Measurements from ENCODE around the gene NPDC1.
"Not testable (repeated sequence)": the region's sequence is repeated elsewhere in the genome, so short reads cannot be mapped to it uniquely, and the experiment has no call there.

The NPDC1 gene

DNA sequence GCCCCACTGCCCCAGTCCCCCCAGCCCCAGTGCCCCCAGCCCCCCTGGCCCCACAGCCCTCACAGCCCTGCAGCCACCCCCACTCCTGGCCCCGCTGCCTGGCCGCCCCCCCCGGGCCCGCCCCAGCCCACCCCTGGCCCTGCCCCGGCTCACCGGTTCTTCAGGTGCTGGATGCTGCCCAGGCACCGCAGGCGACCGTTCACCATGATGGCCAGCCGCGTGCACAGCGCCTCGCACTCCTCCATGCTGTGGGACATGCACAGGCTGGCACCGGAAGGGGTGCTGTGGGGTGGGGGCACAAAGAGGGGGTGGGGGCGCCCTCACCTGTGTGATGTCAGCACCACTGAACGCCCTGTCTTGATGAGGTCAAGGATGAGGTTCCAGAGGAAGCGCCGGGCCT is 36.8 kb downstream of the NPDC1 start:
- DNase-seq: no peak

DNA sequence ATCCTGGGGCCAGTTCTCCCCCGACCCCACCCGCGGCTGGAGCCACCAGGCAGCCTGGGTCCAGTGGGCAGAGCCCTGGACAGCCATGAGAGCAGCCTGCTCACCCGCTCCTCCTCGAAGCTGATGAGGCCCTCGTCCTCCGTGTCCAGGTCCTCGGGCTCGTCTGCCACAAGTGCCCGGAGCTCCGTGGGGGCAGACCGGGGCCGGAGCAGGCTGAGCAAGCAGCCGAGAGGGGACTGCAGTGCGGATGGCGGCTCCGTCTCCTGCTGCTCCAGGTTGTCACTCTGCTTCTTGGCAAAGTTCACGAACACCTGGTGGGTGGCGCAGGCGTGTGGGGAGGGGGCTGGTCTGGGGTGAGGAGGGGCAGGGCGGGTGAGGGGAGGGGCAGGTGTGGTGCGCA is 37.7 kb downstream of the NPDC1 start:
- no peak for DNase-seq

DNA sequence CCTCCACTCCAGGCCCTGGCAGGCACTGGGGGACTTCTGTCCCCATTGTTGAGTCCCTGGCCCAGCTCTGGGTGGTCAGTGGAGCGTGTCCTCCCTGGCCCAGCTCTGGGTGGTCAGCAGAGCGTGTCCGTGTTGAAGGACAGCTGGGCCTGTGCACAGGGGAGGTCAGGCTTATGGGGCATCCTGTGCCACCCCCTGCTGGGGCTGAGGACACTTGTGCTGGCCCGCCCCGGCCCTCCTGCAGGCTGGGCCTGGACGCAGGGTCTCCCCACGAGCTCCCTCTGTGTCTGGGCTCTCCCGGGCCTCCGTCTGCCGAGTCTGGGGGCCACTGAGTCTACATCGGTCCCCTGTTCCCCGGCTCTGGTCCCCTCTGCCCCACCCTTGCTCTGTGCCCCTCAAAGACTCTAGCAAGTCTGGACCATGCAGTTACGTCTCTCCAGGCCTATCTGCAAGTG is 38.1 kb downstream of the NPDC1 start:
- no peak for DNase-seq

DNA sequence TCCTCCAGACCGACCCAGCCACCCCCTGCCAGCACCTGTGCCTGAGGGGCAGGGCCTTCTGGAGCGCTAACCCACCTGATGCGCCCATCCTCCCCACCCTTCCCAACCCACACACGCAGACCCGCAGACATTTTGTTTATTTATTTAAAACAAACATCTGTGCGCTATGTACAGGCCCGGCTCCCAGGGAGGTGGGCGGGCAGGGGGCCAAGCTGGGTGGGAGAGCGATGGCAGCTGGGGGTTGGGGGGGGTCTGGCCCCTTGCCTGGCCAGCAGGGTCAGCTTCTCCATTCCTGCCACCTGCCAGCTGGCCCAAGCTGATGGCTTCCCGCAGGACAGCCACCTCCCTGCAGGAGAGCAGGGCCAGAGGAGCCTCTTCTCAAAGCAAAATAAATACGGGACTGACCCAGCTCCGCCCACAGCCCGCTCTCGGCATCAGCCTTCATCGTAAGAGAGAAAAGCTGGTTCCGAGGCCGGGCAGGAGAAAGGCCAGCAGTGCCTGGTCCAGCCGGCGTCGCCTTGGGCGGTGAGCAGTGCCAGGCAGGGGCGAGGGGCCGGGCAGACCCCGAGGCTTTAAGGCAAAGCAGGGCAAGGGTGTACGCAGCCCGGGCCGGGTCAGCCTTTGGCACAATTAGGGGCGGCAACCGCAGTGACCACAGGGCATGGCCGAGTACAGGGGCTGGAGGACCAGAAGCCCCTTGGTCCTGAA is 38.7 kb downstream of the NPDC1 start:
- DNase-seq: no peak

DNA sequence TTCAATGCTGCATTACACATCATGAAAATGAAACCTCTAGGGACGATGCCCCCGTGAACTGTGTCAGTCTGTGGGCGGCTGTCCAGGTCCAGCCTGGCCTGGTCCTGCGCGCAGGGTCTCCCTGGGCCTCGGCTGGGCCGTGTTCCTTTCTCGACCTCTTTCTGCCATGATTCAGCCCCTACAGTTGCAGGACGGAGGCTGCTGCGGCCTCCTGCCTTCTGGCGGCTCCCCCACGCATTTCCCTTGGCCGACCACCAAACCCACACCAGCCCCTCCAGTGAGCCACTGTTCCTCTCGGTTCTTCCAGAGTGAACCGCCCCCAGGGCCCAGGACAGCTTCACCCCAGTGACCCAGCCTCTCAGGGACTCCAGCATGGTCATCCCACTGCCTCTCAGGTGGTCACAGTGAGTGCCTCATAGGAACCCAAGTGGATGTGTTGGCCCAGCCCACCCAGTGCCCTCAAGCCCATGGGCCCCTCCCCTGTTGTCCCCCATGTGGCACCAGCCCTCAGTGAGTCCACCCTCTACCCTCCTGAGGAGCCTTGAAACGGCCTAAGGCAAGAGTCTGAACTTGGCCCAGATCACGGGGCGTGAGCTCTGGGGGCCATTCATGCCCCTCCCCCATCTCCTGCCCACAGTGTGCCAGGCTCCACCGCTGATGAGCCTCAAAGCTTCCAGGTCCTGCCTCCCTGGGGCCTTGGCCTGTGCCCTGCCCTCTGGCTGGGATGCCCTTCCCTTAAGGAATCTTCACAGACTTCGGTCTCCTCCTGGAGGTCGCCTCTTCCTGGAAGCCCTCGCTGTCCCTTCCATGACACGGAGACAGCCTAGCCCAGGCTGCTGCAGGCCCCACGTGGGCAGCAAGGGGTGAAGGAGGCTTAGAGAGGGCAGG is 39.6 kb downstream of the NPDC1 start:
- no peak for DNase-seq

DNA sequence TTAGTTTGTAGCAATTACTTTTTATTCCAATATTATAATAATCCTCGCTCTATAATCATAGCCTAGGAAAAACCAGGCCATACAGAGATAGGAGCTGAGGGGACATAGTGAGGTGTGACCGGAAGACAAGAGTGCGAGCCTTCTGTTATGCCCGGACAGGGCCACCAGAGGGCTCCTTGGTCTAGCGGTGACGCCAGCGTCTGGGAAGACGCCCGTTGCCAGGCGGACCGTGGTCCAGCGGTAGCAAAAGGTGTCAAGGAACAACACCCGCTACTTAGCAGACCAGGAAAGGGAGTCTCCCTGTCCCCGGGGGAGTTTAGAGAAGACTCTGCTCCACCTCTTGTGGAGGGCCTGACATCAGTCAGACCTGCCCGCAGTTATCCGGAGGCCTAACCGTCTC is 41.7 kb downstream of the NPDC1 start:
- DNase-seq: not testable (repeated sequence)

DNA sequence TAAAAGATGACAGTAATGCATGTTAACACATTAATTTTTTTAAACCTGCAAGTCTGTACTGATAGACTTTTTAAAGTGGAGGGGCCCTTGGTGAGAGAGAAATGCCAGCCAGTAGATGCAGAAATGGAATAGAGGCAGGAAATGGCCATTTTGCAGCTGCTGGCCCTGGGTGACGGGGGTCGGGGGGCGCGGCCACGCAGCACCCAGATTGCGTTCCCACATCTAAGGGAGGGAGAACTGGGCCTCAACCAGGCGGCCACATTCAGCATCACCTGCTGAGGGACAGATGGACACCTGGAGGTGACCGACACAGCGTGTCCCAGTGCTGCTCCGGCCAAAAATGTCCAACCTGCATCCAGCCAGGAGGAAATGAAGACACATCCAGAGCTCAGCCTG is 43.3 kb downstream of the NPDC1 start:
- DNase-seq: no peak

DNA sequence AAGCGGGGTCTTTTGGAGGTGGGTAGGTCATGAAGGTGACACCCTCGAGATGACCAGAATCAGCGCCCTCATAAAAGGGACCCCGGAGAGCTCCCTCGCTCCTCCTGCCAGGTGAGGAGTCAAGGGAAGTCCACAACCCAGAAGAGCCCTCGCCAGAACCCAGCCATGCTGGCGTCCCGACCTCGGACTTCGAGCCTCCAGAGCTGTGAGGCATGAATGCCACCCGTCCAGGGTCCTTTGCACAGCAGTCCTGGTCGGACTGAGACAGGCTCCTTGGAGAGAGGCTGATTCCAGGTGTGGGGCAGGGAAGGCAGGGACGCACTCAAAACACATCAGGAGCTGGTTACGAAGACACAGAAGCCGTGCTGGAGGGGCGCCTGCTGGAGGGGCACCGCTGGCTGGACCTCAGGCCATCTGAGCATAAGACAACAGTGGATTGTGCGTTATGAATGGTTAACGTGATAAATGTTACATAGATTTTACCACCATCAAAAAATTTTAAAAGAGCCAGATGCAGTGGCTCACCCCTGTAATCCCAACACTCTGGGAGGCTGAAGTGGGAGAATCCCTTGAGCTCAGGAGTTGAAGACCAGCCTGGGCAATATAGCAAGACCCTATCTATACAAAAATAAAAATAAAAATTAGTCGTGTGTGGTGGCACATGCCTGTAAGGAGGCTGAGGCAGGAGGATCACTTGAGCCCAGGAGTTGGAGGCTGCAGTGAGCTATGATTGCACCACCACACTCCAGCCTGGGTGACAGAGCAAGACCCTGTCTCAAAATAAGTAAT is 43.9 kb downstream of the NPDC1 start:
- DNase-seq: no peak

DNA sequence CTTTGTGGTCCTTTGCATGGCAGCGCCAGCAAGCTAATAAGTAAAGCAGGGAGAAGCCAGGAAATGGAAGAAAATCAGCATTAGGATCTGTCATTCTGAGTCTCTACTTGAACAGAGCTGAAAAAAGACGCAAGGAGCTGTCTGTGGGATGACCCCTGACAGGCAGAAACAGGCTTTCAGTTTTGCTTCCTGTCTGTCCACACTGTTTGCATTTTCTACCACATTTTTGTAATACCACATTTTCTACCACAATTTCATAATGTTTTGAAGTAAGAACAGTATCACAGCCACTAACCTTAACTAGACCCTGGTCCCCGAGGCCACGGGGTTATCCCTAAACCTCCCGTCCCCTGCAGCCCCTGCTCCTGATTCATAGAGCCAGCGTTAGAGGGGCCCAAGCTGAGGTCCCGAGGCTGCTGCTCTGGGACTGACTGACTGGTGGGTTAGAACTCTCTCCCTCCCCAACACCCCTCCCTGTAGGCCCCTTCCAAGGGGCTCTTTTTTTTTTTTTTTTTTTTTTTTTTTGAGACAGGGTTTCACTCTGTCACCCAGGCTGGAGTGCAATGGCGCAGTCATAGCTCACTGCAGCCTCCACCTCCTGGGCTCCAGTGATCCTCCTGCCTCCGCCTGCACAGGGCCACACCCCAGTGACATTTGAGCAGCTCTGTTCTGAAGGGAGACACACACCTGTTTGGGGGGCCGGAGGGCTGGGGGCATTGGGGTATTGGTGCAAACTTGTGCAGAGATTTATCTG is 45.6 kb downstream of the NPDC1 start:
- no peak for DNase-seq

DNA sequence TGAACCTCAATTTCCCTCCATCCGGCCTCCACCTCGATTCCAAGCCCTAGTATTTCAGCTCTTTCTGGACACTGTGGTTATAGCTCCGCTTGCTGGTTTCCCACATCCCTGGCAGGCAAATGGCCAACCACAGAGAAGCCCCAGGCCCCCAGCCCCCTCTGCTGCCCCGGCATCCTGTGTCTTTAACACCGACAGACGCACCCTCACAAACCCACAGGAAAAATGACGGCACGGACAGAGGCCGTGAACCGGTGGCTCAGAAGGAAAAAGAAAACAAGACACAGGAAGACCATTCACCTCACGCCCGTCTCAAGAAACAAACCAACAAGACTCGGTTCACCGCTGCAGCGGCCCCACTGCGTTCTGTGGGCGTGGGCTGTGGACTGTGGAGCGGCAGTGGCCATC is 48.1 kb downstream of the NPDC1 start:
- DNase-seq: peak; percentile 35

DNA sequence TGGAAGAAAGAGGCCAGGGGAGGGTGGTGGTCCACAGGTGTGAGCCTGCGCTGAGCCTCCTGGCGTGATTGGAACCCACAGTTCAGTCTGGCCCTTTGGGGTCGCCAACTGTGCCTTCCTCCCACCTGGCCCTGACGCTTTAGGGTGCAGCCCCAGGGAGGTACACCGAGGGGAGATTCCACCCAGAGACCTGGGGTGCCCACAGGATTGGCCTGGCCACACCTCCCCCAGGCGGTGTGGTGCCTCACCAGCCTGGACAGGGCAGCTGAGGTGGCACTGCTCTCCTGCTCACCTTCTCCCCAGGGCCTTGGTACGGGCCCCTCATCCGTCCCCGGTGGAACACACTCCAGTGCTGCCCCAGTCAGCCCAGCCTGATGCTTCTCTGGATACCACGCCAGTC is 48.6 kb downstream of the NPDC1 start:
- no peak for DNase-seq

DNA sequence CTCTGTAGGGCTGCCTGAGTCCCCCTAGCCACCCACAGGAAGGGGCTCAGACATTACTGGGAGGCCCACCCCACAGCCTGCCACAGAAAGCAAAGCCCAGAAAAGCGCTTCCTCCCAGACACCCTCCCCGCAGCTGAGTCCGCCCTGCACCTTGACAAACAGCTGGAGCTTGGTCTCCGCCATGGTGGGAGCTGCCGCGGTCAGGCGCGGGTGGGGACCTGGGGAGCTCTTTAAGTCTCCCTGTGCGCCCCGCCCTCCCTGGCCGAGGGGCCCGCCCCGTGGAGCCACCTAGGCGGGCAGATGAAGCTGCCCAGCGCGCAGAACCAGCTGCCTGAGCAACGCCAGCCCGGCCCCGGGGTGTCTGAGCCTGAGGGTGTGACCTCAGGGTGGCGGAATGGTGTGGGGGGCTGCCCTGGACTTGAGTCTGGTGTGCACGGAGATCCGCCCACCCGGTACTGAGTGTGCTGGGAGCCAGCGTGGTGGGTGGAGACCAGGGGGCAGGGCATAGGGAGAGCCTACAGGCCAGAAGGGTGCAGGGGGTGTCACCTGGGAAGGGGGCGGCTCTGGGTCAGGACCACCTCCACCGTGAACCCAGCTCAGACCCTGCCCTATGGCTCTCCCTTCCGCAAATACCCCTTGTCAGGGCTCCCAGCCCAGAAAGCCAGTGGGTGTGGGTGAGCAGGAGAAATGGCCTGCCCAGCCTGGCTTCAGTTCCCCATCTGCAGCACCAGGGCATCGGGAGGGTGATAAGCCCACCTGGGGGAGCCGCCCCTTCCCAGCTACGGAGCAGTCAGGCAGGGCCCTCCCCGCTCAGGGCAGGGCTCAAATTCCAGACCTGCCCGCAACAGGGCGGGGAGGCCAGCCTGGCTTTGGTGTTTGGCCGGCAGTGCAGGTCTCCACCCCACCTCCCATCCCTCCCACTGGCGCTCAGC is 49.4 kb downstream of the NPDC1 start, which contains the start of gene CLIC3:
Gene CLIC3, minus strand, starts transcription at position 208 of the 932 bp plus-strand sequence. Its CDS starts 25 bp downstream, at position 183.
- DNase-seq: peak; percentile 69

DNA sequence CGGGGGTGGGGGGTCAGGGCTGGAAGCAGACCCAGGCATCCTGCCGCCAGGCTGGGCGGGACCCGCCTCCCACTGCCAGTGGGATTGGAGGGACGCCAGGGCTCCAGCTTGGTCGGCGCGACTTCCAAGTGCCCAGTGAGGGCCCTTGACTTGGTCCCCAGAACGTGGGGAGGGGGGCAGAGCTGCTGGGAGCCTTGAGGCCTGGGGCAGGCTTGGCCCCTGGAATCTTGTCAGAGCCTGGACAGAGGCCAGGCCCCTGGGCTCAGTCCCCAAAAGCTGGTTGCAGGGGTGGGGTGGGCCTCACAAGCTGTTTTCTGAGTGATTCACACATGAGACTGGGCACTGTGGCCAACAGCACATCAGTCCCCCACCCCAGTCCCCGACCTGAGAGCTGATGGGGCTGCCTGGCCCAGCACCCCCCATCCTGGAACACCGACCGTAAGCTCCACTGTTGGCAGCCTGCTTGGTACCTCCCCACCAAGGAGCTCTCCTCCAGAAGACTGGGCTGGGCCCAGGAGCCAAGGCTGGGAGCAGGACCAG is 50.1 kb downstream of the NPDC1 start:
- DNase-seq: no peak

DNA sequence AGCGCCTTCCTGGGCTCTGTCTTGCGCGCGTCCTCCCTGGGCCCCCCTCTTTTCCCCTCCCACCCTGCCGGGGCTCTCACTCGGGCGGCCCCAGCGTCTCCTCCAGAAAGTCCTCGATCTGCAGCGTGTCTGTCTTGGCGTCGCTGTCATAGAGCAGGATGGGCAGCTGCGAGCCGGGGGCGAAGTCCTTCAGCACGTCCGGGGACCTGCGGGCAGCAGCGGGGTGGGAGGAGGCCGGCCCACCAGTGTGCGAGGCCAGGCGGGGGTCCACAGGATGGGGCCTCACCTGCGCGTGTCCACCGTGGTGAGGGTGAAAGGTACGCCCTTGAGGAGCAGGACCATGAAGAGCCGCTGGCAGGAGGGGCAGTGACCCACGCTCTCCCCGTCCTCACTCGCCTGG is 50.6 kb downstream of the NPDC1 start:
- no peak for DNase-seq

DNA sequence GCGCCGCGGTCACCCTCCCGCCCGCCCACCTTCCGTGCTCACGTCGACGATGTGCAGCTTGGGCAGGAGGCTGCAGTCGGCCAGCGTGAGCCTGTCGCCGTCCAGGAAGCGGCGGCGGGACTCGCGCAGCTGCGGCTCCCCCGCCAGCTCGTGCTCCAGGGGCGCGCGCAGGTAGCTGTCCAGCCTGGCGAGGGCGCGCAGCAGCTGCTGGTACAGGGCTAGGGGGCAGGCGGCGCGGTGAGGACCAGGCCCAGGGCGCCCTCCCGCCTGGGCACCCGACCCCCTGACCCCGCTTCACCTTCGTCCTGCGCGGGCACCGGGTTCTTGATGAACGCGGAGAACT is 51.1 kb downstream of the NPDC1 start:
- DNase-seq: no peak

DNA sequence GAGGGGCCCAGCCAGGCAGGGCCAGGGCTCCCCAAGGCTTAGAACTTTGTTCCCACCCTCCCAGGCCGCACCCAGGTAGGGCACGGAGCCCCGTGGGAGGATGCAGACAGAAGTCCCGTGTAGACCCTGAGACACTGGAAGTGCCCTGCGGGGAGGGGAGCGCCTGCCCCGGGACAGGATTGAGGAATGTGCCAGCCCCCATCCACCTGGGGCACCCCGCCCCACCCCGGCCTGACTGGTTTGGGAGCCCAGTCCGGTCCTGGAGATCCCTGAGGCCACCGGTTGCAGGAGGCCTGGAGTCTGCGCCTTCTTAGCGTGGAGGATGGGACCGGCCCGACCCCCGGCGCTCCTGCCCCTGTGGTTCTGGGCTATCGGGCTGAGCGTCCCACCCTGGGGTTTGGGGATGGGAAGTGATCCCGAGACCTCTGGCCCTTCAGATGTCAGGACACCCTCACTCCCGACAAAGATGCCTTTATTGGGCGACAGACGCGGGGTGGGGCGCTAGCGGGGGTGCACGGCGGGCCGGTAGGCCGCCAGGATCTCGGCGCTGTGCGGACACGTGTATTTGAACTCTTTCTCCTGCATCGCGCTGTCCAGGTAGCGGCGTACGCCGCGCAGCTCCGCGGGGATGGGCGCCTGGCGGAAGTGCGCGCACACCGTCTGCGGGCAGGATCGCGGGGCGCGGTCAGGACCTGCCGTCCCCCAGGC is 51.6 kb downstream of the NPDC1 start:
- DNase-seq: no peak

DNA sequence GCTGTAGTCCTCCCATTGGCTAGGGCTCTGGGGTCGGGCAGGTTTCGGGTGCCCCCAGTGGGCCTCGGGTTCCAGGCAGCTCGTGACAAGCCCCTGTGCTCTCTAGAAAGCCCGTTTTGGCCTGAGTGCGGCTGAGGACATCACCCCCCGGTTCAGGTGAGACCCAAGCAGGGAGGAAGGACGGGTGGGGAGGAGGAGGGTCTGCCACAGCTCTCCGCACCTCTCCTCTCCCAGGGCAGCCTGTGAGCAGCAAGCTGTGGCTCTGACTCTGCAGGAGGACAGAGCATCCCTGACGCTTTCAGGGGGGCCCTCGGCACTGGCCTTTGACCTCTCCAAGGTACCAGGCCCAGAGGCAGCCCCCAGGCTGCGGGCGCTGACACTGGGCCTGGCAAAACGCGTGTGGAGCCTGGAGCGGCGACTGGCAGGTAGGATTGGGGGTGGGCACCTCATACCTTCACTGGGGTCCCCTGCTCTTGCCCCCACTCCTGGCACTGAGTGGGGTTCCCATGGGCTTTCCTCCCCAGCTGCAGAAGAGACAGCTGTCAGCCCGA is 53.1 kb downstream of the NPDC1 start:
- no peak for DNase-seq

DNA sequence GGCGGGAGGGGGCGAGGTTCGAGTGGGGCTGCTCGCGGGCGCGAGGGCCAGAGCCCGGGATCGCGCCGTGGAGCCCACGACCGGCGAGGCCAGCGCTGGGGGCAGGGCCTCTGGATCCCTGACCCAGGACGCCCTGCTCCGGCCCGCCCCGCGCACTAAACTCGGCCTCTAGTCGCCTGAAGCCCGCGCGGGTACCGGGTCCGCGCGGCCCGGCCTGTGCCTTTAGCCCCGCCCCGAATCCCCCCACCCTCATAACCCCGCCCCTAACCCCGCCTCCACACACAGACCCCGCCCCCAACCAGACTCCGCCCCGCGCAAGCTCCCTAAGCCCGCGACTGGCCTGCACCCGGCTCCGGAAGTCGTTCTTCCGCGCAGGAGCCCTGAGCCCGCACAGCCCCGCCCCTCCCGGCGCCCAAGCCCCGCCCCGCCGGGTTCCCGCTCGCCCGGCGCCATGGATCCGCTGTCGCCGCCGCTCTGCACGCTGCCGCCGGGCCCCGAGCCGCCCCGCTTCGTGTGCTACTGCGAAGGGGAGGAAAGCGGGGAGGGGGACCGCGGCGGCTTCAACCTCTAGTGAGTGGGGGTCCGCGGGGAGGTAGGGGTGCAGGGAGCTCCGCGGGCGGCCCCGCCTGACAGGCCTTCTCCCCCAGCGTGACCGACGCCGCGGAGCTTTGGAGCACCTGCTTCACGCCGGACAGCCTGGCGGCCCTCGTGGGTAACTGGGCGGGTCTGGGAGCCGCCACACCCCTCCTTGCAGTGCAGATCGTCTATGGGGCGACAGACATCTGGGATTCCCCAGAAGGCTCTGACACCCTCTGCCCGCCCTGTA is 53.8 kb downstream of the NPDC1 start, which contains the start of gene PAXX:
Gene PAXX, plus strand, starts transcription at position 430 of the 826 bp plus-strand sequence. Its CDS starts 22 bp downstream, at position 452.
- peak; percentile 85 for DNase-seq
